8988T (cell line): ENCODE measurements around the gene FAM107B.
"Not testable (repeated sequence)": the region's sequence is repeated elsewhere in the genome, so short reads cannot be mapped to it uniquely, and the experiment has no call there.

Experiments used
- DNase-seq: peaks from one replicate; pipeline ENCODE4 v3.0.0; 2011

Gene FAM107B

GRCh38 chr10:14688606-14689005 lies 86.1 kb downstream of the FAM107B start:
- no peak for DNase-seq

GRCh38 chr10:14688189-14688588 lies 86.5 kb downstream of the FAM107B start:
- not testable (repeated sequence) for DNase-seq

GRCh38 chr10:14687340-14687739 lies 87.4 kb downstream of the FAM107B start:
- DNase-seq, result no peak

- no peak for DNase-seq
Measured at GRCh38 chr10:14686356-14686755, 88.3 kb downstream of the FAM107B start.

- no peak for DNase-seq
Measured at GRCh38 chr10:14684354-14684753, 90.3 kb downstream of the FAM107B start.

- DNase-seq, result no peak
Measured at GRCh38 chr10:14683256-14683655, 91.4 kb downstream of the FAM107B start.

GRCh38 chr10:14681802-14682201 lies 92.9 kb downstream of the FAM107B start:
- DNase-seq, result no peak

- DNase-seq, result no peak
Measured at GRCh38 chr10:14681305-14681704, 93.4 kb downstream of the FAM107B start.

- DNase-seq, result no peak
Measured at GRCh38 chr10:14678637-14679036, 96.1 kb downstream of the FAM107B start.

- no peak for DNase-seq
Measured at GRCh38 chr10:14676732-14677131, 98.0 kb downstream of the FAM107B start.

- DNase-seq, result no peak
Measured at GRCh38 chr10:14674376-14675050, 100.2 kb downstream of the FAM107B start.

- no peak for DNase-seq
Measured at GRCh38 chr10:14673189-14673861, 101.4 kb downstream of the FAM107B start.

GRCh38 chr10:14671386-14671831 lies 103.3 kb downstream of the FAM107B start:
- DNase-seq, result no peak

- no peak for DNase-seq
Measured at GRCh38 chr10:14670551-14671240, 104.0 kb downstream of the FAM107B start.

GRCh38 chr10:14669576-14669975 lies 105.1 kb downstream of the FAM107B start:
- no peak for DNase-seq

- no peak for DNase-seq
Measured at GRCh38 chr10:14667781-14668180, 106.9 kb downstream of the FAM107B start.

- no peak for DNase-seq
Measured at GRCh38 chr10:14667280-14667679, 107.4 kb downstream of the FAM107B start.

- DNase-seq, result no peak
Measured at GRCh38 chr10:14665865-14666857, 108.5 kb downstream of the FAM107B start.

- DNase-seq, result no peak
Measured at GRCh38 chr10:14665304-14665703, 109.4 kb downstream of the FAM107B start.

GRCh38 chr10:14664345-14664744 lies 110.4 kb downstream of the FAM107B start:
- no peak for DNase-seq

- no peak for DNase-seq
Measured at GRCh38 chr10:14661818-14662217, 112.9 kb downstream of the FAM107B start.

- DNase-seq, result no peak
Measured at GRCh38 chr10:14660831-14661230, 113.9 kb downstream of the FAM107B start.
